Femur (tissue), 1 donor: ENCODE results near the gene TUBA3E.
"Not testable (repeated sequence)": the region's sequence is repeated elsewhere in the genome, so short reads cannot be mapped to it uniquely, and the experiment has no call there.

Source experiments
- DNase-seq: peaks from one replicate; pipeline ENCODE4 v3.0.0-alpha.2; 2017

TUBA3E gene

GRCh38 chr2:130190237-130190636 lies 8.0 kb downstream of the TUBA3E start:
- DNase-seq: no peak

- not testable (repeated sequence) for DNase-seq
Measured at GRCh38 chr2:130188958-130189357, 9.3 kb downstream of the TUBA3E start.

GRCh38 chr2:130187859-130188792 lies 10.1 kb downstream of the TUBA3E start:
- not testable (repeated sequence) for DNase-seq

GRCh38 chr2:130187268-130187667 lies 11.0 kb downstream of the TUBA3E start:
- no peak for DNase-seq

GRCh38 chr2:130186391-130186790 lies 11.8 kb downstream of the TUBA3E start:
- DNase-seq: no peak

GRCh38 chr2:130185896-130186295 lies 12.3 kb downstream of the TUBA3E start:
- DNase-seq: no peak

GRCh38 chr2:130185436-130185835 lies 12.8 kb downstream of the TUBA3E start:
- no peak for DNase-seq

- DNase-seq: peak; percentile 60
Measured at GRCh38 chr2:130183512-130184373, 14.5 kb downstream of the TUBA3E start.

GRCh38 chr2:130182826-130183511 lies 15.3 kb downstream of the TUBA3E start:
- DNase-seq: not testable (repeated sequence)

- DNase-seq: peak; percentile 91
Measured at GRCh38 chr2:130181880-130182682, 16.2 kb downstream of the TUBA3E start, which contains the start of gene MZT2B. TSS of gene MZT2B (plus strand) at chr2:130182262. CDS start at chr2:130182283, 21 bp downstream.

GRCh38 chr2:130181325-130181879 lies 16.8 kb downstream of the TUBA3E start, which contains the start of gene SMPD4:
TSS of gene SMPD4 (minus strand) at chr2:130181602. CDS start at chr2:130176592, 5,010 bp downstream.
- peak; percentile 99 for DNase-seq

- not testable (repeated sequence) for DNase-seq
Measured at GRCh38 chr2:130180404-130181324, 17.6 kb downstream of the TUBA3E start.

- not testable (repeated sequence) for DNase-seq
Measured at GRCh38 chr2:130174866-130175265, 23.4 kb downstream of the TUBA3E start.

- DNase-seq: no peak
Measured at GRCh38 chr2:130169896-130170295, 28.3 kb downstream of the TUBA3E start.

- not testable (repeated sequence) for DNase-seq
Measured at GRCh38 chr2:130169163-130169562, 29.1 kb downstream of the TUBA3E start.

GRCh38 chr2:130166611-130167010 lies 31.6 kb downstream of the TUBA3E start:
- DNase-seq: not testable (repeated sequence)

GRCh38 chr2:130165293-130166016 lies 32.8 kb downstream of the TUBA3E start:
- no peak for DNase-seq

GRCh38 chr2:130162968-130163367 lies 35.3 kb downstream of the TUBA3E start:
- no peak for DNase-seq

- DNase-seq: not testable (repeated sequence)
Measured at GRCh38 chr2:130162486-130162885, 35.8 kb downstream of the TUBA3E start.
